Ecto neural progenitor cell (in vitro differentiated cells): Measurements from ENCODE around the gene ZNF341.

Source experiments
- DNase-seq: peaks from one replicate; pipeline ENCODE4 v3.0.0-alpha.2; 2018; ENCODE audit warnings: low spot score

The ZNF341 gene

DNA sequence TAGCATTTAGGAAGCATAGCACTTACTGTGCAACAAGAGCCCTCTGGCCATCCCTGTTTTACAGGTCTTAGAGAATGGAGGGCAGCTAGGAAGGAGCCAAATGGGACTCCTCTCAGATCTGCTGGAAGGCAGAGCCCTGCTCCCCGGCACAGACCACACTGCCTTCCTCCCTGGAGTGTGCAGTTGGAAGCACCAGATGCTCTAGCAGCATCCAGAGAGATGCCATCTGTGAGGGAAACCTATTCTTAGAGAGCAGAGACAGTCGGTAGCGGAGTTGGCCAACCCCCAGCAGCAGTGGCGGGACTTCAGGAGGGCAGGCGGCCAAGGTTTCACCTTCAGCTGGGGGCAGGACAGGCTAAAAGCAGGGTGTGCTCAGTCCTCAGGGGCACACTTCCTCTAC lies 28.9 kb upstream of the ZNF341 start:
- no peak for DNase-seq

DNA sequence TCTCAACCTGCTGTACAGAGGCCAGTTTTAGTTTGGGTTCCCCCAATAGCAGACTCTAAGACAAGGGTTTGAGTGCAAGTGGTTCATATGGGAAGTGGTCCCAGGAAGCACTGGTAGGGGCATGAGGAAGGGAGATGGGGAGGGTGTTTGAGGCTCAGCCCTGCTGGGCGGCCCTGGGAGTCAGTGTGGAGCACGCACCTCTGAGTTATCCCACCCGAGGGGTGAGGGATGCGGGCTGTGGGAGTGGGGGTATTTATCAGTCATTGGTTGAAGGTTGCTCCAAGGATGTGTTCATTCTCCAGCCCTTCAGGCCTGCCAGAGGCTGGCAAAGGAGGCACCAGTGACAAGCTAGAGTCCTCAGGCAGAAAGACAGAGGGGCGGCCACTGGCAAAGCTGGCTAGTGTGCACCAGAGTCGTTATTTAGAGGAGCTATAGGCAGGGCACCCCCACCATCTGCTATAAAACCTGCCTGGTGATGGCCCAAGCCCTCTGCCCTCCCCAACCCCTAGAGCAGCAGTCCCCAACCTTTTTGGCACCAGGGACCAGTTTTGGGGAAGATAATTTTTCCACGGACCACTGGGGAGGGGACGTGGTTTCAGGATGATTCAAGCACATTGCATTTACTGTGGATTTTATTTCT lies 28.2 kb upstream of the ZNF341 start:
- DNase-seq, result no peak

DNA sequence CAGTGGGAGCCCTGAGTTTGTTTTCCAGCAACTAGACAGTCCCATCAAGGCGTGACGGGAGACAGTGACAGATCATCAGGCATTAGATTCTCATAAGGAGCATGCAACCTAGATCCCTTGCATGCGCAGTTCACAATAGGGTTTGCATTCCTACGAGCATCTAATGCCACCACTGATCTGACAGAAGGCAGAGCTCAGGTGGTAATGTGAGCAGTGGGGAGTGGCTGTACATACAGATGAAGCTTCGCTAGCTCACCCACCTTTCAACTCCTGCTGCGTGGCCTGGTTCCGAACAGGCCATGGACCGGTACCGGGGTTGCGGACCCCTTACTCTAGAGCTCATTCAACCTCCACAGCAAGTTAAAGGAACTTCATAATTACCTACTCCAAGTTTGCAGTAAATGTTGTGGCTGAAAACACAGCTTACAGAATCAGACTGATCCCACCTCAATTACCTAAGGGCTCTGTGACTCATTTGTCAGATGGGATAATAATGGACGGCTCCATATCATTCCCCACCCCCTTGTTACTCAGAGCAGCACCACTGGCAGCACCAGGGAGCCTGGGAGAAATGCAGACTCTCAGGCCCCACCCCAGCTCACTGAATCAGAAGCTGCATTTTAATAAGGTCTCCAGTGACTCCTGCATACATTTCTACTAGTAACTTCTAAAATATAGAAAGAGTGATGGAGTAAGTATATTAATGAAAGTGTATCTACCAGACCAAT lies 27.4 kb upstream of the ZNF341 start:
- no peak for DNase-seq

DNA sequence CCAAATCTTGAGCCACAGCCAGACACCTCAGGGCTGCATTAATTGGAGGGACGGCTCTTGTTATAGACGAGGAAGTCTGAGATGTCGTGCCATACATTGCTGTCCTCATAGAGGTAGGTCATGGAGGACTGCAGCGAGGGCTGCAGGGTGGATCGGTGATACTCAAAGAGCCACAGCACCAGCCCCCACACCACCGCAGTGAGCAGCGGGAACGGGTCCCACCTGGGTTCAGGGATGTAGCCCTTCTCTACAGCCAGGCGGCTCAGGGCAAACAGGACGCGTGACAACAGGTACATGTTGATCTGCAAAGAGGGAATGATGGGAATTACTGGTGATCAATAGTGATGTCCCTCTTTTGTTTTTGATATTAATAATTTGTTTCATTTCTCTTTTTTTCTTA lies 24.1 kb upstream of the ZNF341 start:
- no peak for DNase-seq

DNA sequence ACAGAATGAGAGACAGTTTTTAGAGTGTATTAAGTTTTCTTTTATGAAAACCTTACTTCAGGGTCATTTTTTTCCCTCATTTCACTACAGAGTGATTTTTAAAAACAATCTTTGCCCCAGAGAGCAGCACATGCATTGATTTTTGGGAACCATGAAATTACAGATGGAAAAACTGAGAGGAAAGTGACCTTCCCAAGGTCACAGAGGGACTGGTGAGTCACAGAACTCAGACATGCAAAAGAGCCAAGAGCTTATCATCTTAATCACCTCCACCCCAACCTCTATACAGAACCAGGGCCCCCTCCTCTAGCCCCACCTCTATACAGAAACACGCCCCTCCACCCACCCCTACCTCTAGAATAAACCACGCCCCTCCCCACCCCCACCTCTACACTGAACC lies 22.4 kb upstream of the ZNF341 start:
- no peak for DNase-seq

DNA sequence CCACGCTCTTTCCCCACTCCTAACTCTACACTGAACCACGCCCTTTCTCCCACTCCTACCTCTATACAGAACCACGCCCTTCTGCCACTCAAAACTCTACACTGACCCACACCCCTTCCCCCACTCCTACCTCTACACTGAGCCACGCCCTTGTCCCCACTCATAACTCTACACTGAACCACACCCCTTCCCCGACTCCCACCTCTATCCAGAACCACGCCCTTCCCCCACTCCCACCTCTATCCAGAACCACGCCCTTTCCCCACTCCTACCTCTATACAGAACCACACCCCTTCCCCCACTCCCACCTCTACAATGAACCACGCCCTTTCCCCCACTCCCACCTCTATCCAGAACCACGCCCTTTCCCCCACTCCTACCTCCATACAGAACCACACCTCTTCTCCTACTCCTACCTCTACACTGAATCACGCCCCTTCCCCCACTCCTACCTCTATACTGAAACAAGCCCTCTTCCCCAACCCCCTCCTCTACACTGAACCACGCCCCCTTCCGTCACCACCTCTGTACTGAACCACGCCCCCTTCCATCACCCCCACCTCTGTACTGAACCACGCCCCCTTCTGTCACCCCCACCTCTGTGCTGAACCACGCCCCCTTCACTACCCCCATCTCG lies 21.8 kb upstream of the ZNF341 start:
- DNase-seq, result no peak

DNA sequence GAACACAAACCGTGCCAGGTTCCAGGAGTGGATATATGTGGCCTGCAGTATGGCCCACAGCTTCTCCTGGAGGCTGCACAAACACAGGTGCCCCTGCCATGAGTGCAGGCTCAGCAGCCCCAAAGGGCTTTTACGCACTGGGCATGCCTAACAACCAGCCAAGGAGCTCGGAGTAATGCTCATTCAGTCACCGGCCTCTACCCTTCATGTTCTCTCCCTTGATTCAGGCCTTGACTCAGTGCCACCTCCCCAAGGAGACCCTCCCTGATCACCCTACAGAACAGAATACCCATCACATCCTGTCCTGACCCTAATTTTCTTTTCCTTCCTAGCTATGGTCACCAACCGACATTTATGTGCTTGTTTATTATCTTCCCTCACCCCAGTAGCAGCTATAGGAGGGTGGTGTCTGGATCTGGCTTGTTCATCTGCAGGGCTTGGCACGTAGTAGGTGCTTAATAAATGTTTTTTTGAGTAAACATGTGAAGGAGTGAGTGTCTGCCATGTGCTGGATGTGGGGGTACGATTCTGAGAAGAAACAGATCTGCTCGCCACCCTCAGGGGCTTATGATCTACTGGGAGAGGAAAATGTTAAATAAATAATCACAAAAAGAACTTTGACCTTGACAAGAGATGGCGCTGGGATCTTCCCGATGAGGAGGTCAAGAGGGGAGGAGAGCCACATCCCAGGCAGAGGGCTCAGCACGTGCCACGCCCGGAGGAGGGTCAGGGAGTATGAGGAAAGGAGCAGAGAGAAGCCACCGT lies 20.9 kb upstream of the ZNF341 start:
- no peak for DNase-seq

DNA sequence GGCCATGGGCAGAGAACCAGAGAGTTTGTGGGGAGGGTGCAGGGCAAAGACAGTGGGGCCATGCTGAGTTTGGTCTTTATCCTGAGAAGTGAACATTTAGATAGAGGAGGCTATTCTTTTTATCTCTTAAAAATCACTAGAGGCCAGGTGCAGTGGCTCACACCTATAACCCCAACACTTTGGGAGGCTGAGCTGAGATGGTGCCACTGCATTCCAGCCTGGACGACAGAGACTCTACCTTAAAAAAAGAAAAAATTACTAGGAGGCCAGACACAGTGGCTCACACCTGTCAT lies 20.4 kb upstream of the ZNF341 start:
- DNase-seq, result no peak

DNA sequence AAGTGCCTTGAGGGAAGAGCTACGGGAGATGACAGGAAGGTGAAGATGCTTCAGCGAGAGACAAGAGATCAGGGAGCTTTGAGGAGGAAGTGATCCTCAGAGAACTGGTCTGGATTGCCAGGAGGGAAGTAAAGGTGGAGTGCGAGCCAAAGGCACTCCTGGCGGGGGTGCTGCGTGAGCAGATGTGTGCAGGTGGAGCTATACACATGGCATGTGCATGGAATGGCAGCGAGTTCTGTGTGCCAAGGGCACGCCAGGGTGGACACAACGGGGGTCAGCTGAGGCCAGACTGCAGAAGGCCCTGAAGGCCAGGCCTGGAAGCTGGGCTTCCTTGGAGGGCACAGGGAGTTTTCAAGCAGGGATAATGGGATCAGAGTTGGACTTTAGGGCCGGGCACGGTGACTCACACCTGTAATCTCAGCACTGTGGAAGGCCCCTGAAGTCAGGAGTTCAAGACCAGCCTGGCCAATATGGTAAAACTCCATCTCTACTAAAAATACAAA lies 17.9 kb upstream of the ZNF341 start:
- no peak for DNase-seq

DNA sequence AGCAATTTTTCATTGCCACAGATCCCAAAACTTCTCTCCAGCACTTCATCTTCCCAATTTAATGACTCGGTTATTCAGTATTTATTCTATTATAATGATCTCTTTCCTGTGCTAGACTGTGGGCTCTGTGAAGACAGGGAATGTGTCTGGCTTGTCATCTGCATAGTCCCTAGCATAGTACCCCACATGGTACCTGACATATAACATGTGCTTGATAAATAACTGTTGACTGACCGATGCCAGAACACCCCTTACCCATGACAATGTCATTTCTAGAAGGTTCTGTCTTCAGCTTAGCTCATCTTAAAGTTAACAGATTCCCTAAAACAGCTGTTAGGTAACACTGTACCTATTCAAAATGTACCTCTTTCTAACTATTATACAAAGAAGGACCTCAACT lies 15.3 kb upstream of the ZNF341 start:
- no peak for DNase-seq

DNA sequence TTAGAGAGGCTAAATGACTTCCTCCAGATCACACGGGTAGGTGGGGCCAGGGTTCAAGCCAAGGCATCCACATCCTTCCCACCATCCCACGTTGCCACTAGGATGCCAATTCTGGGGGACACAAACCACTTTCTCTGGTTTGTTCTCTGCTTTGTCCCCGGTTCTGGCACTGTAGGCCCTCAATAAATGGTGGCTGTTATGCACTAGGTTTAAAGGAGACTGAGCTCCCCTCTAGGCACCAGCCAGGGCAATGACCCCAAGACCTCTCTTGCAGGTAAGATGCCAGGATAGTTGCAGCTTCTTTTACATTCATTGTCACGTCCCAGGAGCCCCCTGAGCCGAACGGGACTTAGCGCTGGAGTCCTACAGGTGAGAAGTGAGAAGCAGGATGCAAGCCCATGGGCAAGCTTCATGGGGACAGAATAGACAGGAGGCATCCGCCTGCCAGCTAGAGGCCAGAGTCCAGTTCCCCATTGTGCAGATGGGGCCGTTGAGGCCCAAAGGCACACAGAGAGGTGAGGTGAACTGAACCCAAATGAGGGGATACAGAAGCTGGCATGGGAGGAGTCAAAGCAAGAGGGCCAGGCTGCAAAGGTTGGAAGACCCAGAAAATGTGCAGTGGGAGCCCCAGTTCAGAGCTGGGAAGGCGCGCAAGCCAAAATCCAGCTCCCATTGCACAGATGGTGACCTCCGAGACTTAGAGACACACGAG lies 12.4 kb upstream of the ZNF341 start:
- no peak for DNase-seq

DNA sequence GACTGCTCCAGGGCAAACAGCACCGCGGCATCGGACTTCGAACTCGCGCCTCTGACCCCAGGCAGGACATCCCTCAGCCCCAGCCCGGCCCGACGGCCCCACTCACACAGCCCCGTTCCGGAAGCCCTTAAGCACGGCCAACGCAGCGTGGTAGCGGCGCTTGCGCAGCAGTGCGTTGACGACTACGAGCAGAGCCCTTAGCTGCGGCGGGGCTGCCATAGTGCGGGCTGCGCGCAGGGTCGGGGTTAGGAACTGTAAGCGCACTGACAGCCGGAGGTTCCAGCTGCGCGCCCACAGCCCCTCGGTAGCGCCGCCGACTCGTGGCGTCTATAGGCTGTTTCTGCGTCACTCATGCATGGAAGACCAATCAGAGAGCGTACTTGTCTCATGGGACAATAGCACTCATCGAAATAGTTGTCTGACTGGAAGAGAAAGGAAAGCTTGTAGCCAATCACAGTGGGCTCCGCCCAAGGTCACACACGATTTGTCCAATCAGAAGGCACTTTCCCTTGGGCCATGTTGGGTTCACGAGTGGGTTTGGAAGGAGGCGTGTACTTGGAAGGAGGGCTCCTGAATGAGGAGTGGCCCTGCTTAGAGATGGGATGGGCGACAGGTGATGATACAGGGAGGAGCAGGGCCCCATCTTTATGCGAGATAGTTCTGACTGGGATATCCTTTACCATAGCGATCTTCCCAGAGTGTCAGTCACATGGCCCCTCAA lies 11.6 kb upstream of the ZNF341 start, which contains the start of gene PXMP4:
TSS of gene PXMP4 (minus strand) at position 322 of the 721 bp plus-strand sequence. CDS start at position 219, 103 bp downstream.
- DNase-seq, result peak; percentile 86

DNA sequence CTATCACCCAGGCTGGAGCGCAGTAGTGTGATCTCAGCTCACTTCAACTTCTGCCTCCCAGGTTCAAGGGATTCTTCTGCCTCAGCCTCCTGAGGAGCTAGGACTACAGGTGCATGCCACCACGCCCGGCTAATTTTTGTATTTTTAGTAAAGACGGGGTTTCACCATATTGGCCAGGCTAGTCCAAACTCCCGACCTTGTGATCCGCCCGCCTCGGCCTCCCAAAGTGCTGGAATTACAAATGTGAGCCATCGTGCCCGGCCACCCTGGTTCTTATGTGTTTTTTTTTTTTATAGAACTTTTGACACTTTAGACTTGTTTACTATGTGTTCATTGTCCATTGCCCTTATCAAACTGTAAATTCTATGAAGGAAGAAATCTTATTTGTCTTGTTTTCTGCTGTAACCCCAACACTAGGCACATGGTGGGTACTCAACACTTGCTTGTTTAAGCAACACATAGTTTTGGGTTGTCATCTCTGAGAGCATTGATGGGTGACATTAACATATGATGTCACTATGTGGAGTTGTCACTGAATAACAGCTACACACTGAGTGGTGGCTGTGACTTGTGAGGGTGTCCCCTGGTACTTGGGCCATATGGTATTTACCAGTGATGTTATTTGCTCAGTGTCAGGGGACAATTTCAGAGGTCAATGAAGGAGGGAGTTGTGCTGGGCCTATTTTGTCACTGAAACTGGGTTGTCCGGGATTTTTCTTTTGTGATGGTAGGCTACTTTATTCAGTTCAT lies 10.2 kb upstream of the ZNF341 start:
- no peak for DNase-seq

DNA sequence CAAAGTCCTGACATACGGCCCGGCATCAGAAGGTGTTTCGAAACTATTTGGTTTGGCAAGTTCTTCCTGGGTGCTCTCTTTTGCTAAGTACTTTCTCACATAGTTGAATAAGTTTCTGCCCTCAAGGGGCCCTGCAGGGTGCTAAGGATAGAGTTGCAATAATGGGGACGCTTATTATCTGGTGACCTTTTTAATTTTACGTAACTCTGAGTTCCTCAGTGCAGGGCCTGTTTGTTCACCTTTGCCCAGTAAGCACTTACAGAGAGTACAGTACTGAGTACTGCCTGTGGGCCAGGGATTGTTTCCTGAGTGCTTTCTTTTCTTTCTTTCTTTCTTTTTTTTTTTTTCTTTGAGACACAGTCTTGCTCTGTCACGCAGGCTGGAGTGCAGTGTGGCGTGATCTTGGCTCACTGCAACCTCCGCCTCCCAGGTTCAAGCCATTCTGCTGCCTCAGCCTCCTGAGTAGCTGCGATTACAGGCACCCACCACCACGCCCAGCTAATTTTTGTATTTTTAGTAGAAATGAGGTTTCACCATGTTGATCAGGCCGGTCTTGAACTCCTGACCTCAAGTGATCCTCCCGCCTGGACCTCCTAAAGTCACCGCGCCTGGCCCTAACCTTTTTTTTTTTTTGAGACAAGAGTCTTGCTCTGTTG lies 7.2 kb upstream of the ZNF341 start:
- DNase-seq, result no peak

DNA sequence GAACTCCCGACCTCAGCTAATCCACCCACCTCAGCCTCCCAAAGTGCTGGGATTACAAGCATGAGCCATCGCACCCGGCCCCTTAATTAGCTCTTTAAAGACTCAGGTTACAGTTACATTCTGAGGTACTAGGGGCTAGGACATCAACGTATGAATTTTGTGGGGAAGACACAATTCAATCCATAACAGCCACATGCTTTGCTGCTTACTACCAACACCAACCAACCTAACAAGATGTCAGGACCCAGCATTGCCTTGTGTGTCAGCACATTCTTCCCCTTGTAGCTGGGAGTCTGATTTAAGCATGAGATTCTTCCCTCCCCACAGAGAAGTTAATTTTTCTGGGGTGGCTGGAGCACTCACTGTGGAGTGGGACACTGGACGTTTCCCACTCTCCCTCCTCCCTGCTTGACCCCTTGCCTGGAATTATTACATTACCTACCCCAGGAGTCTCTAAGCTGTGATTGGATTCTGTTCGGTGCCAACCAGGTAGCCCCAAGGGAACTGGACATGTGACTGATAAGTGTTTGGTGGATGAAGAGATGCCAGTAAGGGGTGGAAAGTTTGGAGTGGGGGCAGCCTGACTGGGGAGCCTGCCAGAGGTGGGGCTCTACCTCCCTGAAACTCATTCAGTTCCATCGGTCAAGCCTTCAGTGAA lies 6.1 kb upstream of the ZNF341 start:
- DNase-seq, result no peak

DNA sequence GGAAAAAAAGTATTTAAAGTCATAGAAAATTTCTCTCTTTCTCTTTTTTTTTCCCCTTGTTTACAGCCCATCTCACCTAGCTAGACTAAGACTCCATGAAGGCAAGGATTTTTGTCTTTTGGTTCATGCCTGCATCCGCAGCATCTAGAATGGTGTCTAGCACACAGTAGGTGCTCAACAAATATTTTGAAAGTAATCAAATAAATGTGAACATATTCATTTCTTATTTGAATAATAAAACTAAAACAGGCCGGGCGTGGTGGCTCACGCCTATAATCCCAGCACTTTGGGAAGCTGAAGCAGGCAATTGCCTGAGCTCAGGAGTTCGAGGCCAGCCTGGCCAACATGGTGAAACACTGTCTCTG lies 4.7 kb upstream of the ZNF341 start:
- DNase-seq, result no peak

DNA sequence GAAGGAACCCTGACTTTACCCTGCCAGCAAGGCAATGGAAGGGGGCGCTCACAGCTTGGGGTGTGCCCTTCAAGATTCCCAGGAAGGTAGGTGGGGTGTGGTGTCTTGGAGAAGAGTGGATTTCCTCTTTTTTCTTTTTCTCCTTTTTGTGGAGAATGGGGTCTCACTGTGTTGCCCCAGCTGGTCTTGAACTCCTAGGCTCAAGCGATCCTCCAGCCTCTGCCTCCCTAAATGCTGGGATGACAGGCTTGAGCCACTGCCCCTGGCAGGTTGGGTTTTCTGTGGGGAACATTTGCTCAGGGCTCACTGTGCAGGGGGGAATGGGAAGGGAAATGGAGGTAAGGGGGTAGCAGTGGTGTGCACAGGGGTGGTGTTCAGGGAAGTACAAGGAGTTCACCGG lies 4.0 kb upstream of the ZNF341 start:
- no peak for DNase-seq

DNA sequence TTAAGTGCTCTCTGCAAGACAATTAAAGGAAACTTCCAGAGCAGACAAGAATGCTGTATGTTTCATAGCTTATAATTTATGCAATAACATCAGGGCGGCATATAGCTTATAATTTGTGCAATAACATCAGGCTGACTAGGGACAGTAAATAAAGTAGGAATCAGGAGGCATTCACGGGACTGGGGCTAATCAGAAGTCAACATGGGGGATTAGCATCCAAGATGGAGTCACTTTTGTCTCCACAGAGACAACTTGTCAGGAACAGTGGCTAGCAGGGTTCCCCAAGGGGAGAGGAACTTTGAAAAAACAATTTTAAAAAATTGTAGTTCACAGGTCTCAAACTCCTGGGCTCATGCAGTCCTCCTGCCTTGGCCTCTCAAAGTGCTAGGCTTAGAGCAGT lies 3.3 kb upstream of the ZNF341 start:
- DNase-seq, result no peak

DNA sequence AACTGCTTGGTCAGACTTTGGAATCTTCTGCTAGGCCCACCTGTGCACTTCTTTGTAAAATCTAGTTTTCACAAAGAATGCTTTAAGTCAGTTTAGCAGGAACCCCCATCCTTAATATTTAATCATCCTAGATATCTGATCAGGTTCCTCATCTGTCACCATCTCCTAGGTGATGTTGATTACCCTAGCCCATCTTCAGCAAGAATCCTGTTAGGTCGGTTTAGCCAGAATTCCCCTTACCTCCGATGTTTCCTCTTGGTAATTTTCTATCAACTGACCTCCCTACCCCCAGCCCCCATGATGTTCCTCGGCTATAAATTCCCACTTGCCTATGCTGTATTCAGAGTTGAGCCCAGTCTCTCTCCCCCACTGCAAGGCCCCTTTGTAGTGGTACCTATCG lies 2.7 kb upstream of the ZNF341 start:
- DNase-seq, result no peak
